ENCODE results near the gene TBC1D22A.
A peak's percentile ranks its signal among the peaks of the same experiment; 100 is the strongest.

TBC1D22A gene

DNA sequence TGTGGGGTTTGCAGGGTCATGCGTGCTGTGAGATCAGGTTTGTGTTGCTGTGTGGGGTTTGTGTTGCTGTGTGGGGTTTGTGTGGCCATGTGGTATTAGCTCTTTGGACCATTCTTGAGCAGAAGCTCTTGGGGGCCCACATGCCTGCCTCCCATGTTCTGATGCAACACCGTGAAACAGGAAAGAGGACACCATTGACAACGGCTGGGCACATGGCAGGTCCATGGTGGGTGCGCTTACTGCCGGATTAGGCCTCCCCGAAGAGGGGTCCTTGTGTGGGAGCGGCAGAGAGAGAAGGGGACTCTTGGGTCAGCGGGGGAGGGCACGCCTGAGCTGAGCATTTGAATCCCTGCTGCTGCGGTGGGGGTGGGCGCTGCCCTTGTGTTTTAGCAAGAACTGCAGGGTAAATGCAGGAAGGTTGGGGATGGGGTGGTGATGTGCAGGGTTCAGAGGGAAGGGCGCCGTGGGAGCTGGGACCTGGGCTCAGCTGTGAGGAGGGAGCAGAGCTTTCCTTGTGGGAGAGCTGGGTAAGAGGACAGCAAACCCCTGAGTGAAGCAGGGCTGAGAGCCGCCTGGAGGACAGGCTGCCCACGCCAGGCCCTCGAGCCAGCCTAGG, 361.5 kb downstream of the TBC1D22A start:
- in situ Hi-C loops (cut with HindIII; ENCODE audit: low pct_ligation_motif_present, low sequenced_read_pairs) = no loop called here
- TF ChIP-seq, protein P1, sequence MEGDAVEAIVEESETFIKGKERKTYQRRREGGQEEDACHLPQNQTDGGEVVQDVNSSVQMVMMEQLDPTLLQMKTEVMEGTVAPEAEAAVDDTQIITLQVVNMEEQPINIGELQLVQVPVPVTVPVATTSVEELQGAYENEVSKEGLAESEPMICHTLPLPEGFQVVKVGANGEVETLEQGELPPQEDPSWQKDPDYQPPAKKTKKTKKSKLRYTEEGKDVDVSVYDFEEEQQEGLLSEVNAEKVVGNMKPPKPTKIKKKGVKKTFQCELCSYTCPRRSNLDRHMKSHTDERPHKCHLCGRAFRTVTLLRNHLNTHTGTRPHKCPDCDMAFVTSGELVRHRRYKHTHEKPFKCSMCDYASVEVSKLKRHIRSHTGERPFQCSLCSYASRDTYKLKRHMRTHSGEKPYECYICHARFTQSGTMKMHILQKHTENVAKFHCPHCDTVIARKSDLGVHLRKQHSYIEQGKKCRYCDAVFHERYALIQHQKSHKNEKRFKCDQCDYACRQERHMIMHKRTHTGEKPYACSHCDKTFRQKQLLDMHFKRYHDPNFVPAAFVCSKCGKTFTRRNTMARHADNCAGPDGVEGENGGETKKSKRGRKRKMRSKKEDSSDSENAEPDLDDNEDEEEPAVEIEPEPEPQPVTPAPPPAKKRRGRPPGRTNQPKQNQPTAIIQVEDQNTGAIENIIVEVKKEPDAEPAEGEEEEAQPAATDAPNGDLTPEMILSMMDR (IDR thresholded peaks at IDR 0.05; ENCODE audit: low read depth, low read length, missing control alignments) = no peak
- H3K27me3 ChIP-seq (replicated peaks) = no peaks in the 10 kb centered on the region
- H3K36me3 ChIP-seq (replicated peaks) = no peaks in the 10 kb centered on the region
- DNase-seq = no peak
- H3K27ac ChIP-seq = no peak overlapping the region
- H3K4me3 ChIP-seq (ENCODE audit: low read depth, low read length) = no peak overlapping the region

DNA sequence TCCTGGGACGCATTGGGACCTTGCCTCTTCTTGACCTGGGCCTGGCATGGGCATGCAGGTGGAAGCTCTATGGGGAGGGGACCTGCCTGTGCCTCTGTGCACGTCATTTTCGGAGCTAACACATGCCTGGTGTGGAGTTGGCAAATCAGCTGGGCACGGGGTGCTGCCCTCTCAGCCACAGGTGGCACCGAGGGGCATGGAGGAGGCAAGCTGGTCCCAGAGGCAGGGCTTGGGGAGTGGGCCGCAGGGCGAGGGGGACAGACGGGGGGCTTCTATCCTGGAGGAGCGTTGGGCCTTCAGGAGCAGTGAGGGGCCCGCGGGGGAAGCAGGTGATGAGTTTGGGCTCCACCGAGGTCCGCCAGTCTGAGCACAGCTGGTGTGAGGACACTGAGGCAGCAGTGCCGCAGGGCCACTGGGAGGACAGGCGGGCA, 362.0 kb downstream of the TBC1D22A start:
- TF ChIP-seq, protein P1 (IDR thresholded peaks at IDR 0.05; ENCODE audit: low read depth, low read length, missing control alignments) = no peak
- in situ Hi-C loops (cut with HindIII; ENCODE audit: low pct_ligation_motif_present, low sequenced_read_pairs) = no loop called here
- Histone ChIP-seq H3K27ac (no peak overlapping the region), H3K27me3 (replicated peaks) (no peaks in the 10 kb centered on the region), H3K4me3 (ENCODE audit: low read depth, low read length) (no peak overlapping the region), H3K36me3 (replicated peaks) (no peaks in the 10 kb centered on the region)
- DNase-seq = no peak

DNA sequence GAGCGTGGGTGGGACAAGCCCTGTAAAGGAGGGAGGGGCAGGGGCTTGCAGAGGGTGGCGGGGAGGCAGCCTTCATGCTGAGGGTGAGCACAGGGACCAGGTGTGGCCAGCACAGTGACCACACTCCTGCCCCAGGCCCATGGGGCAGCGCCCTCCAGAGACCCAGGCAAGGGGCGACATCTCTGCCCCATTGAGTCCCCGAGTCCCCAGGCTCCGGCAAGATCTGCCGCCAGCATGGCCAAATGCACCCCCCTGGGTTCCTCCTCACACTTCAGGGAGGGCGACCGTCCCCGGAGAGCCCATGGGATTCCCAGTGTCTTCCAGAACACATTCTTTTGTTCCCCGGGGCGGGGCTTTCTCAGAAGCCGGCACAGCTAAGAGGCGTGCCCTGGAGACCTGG, 362.5 kb downstream of the TBC1D22A start:
- H3K36me3 ChIP-seq (replicated peaks) = no peaks in the 10 kb centered on the region
- H3K27ac ChIP-seq = no peak overlapping the region
- no peaks in the 10 kb centered on the region for H3K27me3 ChIP-seq (replicated peaks)
- no peak for DNase-seq
- in situ Hi-C loops (cut with HindIII; ENCODE audit: low pct_ligation_motif_present, low sequenced_read_pairs) = no loop called here
- TF ChIP-seq, protein P1 (IDR thresholded peaks at IDR 0.05; ENCODE audit: low read depth, low read length, missing control alignments) = no peak
- no peak overlapping the region for H3K4me3 ChIP-seq (ENCODE audit: low read depth, low read length)

DNA sequence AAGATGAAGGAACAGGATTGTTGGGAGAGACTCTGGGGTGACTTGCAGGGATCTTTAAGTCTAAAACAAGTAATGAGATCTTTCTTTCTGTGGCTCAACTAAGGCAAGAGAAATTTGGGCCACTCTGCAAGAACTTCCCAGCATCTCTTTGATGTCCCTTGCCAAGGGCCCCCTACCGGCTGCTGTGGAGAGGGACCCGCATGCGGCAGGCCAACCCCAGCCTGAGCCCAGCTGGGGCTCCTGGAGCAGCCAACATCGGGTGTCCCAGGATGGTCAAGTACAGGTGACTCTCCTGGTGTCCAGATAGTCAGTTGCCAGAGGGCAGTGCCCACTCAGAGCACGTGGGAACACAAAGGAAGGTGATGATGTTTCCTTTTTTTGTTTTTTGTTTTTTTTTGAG, 363.2 kb downstream of the TBC1D22A start:
- DNase-seq = no peak
- Histone ChIP-seq H3K27ac (no peak overlapping the region), H3K36me3 (replicated peaks) (no peaks in the 10 kb centered on the region), H3K27me3 (replicated peaks) (no peaks in the 10 kb centered on the region), H3K4me3 (ENCODE audit: low read depth, low read length) (no peak overlapping the region)
- in situ Hi-C loops (cut with HindIII; ENCODE audit: low pct_ligation_motif_present, low sequenced_read_pairs) = no loop called here
- TF ChIP-seq, protein P1 (IDR thresholded peaks at IDR 0.05; ENCODE audit: low read depth, low read length, missing control alignments) = peak; percentile 61

DNA sequence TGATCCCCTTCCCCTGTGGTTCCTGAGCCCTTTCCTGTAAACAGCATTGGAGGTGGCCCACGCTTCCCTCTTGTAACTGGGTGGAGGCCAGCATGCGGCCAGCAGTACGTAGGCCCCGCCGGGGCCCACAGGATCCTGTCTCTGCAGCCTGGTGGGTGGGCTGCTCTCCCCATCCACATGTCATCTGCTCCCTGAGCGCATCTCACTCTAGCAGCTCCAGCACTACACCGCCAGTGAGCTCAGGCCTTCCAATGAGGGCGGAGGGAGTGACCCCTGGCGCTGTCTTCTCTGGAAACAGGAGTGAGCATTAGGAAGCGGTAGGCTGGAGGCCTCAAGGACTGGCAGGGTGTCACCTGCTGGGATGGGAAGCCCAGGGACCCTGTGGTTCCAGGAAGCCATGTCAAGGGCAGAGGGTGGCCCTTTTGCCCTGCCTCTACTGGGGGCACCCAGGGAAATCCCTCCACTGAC, 363.9 kb downstream of the TBC1D22A start:
- H3K27me3 ChIP-seq (replicated peaks) = no peaks in the 10 kb centered on the region
- TF ChIP-seq, protein P1 (IDR thresholded peaks at IDR 0.05; ENCODE audit: low read depth, low read length, missing control alignments) = no peak
- in situ Hi-C loops (cut with HindIII; ENCODE audit: low pct_ligation_motif_present, low sequenced_read_pairs) = no loop called here

DNA sequence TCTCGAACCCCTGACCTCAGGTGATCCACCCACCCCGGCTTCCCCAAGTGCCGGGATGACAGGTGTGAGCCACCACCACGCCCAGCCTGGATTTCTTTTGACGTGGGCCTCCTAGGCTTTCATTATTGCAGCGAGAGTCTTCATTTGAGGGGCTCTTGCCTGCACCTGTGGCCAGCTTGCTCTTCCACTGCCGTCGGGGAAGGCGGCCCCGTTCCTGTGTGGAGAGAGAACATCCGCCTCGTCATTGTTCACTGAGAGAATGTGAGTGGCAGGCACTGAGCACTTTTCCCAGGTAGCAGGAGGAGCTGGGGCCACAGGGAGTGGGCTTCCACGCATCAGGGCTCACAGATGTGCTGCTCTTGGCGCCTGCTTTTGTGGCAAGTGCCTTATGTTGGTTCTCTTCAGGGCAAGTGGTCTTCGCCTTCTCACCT, 365.0 kb downstream of the TBC1D22A start:
- no peaks in the 10 kb centered on the region for H3K27me3 ChIP-seq (replicated peaks)

More for the DNA sequence above, 363.9 kb downstream of the TBC1D22A start:
- H3K36me3 ChIP-seq (replicated peaks) = no peaks in the 10 kb centered on the region
- H3K27ac ChIP-seq = no peak overlapping the region
- no peak for DNase-seq
- H3K4me3 ChIP-seq (ENCODE audit: low read depth, low read length) = no peak overlapping the region

More for the DNA sequence above, 365.0 kb downstream of the TBC1D22A start:
- no peak overlapping the region for H3K4me3 ChIP-seq (ENCODE audit: low read depth, low read length)
- DNase-seq = no peak
- in situ Hi-C loops (cut with HindIII; ENCODE audit: low pct_ligation_motif_present, low sequenced_read_pairs) = no loop called here
- H3K27ac ChIP-seq = no peak overlapping the region
- TF ChIP-seq, protein P1 (IDR thresholded peaks at IDR 0.05; ENCODE audit: low read depth, low read length, missing control alignments) = no peak
- no peaks in the 10 kb centered on the region for H3K36me3 ChIP-seq (replicated peaks)
